Choroid plexus epithelial cell (primary cell): Measurements from ENCODE around the gene STOML2.
A peak's percentile ranks its signal among the peaks of the same experiment; 100 is the strongest.

ENCODE experiments used
- DNase-seq: peaks from one replicate; pipeline ENCODE4 v3.0.0-alpha.2; 2010; ENCODE audit warnings: low read depth
- H3K4me3 ChIP-seq: 2 replicates; pipeline ENCODE4 v1.5.1; 2011; ENCODE audit warnings: low read depth, mild to moderate bottlenecking, control low read depth, low read length, moderate library complexity
- TF ChIP-seq, protein P1 (sequence below): conservative IDR thresholded peaks from 2 replicates; pipeline ENCODE4 v1.5.1; 2011; ENCODE audit warnings: low read depth, mild to moderate bottlenecking, control low read depth, inconsistent platforms, low read length, moderate library complexity

STOML2 gene

DNA sequence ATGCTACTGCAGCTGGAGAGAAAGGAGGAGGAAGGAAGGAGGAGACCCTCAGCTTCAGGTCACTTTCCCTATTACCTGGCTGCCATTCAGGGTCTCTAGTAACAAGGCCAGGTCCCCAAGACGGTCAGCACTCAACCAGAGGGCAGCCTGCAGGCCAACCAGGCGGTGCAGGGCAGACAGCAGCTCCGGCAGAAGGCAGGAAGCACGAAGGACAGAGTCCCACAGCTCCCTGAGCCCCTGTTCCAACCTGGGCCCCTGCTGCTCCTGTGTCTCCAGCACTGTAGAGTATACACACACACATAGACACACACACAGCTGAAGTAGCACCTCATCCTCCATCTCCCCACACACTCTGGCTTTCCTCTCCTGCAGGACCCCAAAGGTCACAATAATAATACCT is 24.9 kb downstream of the STOML2 start:
- DNase-seq, result no peak
- no peak overlapping the region for H3K4me3 ChIP-seq
- TF ChIP-seq, protein P1, sequence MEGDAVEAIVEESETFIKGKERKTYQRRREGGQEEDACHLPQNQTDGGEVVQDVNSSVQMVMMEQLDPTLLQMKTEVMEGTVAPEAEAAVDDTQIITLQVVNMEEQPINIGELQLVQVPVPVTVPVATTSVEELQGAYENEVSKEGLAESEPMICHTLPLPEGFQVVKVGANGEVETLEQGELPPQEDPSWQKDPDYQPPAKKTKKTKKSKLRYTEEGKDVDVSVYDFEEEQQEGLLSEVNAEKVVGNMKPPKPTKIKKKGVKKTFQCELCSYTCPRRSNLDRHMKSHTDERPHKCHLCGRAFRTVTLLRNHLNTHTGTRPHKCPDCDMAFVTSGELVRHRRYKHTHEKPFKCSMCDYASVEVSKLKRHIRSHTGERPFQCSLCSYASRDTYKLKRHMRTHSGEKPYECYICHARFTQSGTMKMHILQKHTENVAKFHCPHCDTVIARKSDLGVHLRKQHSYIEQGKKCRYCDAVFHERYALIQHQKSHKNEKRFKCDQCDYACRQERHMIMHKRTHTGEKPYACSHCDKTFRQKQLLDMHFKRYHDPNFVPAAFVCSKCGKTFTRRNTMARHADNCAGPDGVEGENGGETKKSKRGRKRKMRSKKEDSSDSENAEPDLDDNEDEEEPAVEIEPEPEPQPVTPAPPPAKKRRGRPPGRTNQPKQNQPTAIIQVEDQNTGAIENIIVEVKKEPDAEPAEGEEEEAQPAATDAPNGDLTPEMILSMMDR, result no peak

- no peak overlapping the region for H3K4me3 ChIP-seq
- no peak for DNase-seq
- TF ChIP-seq, protein P1, result no peak
These were observed 26.1 kb downstream of the STOML2 start for GRCh38 chr9:35076848-35077247.

- H3K4me3 ChIP-seq, result no peak overlapping the region
- no peak for DNase-seq
- TF ChIP-seq, protein P1, result no peak
These were observed 27.6 kb downstream of the STOML2 start for GRCh38 chr9:35075358-35075757.

GRCh38 chr9:35074791-35075190 is 28.1 kb downstream of the STOML2 start:
- TF ChIP-seq, protein P1, result no peak
- no peak for DNase-seq
- no peak overlapping the region for H3K4me3 ChIP-seq

DNA sequence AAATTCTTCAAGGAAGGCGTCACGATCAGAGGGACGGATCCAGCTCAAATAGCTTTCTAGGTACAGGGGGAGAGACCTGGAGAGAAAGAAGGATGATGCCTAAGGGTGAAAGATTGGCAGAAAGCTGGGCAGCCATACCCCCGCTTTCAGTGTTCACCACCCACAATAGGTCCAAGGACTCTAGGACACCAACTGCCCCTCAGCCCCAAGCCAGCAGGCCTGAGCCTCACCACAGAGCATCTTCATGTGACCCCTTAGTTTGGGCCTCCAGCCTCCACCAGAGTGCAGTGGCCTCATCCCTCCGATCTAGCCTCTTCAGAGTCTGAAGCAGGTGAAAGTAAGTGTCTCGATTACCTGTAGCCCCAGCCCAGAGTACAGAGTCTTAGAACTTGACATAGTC is 28.8 kb downstream of the STOML2 start:
- DNase-seq, result no peak
- no peak overlapping the region for H3K4me3 ChIP-seq
- TF ChIP-seq, protein P1, result no peak

GRCh38 chr9:35073279-35073612 is 29.7 kb downstream of the STOML2 start:
- no peak overlapping the region for H3K4me3 ChIP-seq
- DNase-seq, result peak; percentile 19
- TF ChIP-seq, protein P1, result no peak

DNA sequence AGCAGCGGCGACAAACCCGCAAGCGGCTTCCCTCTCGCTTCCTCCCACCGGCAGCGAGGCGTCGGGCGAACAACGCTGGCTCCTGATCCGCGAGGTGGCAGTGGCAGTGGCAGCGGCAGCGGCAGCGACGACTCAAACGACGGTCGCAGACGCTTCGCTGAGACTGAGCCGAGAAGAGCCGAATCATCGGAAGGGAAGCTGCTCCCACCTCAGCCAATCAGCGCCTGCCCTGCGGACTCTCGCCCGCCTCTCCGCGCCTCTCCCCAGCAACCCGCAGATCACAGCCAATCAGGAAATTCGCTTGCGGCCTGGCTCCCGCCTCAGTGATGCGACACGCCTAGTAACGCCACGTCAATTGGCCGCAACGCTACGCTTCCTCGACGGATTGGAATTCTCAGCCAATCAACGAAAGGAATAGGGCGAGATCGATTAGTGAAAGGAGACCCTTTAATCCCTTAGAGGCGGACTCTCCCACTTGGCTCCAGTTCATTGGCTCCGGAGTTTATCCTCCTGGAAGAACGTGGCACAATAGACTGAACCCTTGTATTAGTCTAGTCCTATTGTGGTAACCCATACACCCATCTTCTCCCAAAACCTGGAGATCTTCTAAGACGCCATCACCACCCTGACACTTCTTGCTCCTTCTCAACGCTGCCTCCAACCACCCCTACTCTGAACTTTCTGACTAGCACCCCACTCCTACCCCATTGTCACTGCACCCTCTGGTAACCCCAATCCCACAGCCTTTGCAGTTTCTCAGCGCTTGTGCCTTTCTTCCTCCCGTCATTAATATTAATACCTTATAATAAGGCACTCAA is 30.3 kb downstream of the STOML2 start, which contains the start of gene VCP:
Gene VCP, minus strand, starts transcription at position 165 of the 818 bp plus-strand sequence. CDS start 272 bp downstream, outside the sequence.
- TF ChIP-seq, protein P1, result no peak
- peak within 1 kb of the TSS; percentile 100 for H3K4me3 ChIP-seq
- peak; percentile 100 for DNase-seq
